Left ventricle myocardium superior (tissue), 1 donor: ENCODE results near the gene PPP2R3A. TPM values are rescaled to one million over a fixed set of nuclear protein-coding genes. Genes with fewer than 3 reads are reported as not detected.

Source experiments
- ATAC-seq: fragments of 200-7000 bp; cut with Tn5 transposase; one replicate; pipeline ENCODE4 v1.9.1; 2020; ENCODE audit warnings: mild to moderate bottlenecking, moderate library complexity
- DNase-seq: peaks from one replicate; pipeline ENCODE4 v3.0.0-alpha.2; 2020
- intact Hi-C: fragments of 100-400 bp; cut with micrococcal nuclease; formaldehyde crosslinking; loops from one replicate; pipeline ENCODE4 v1.11.0; 2022
- total RNA-seq: library from RNA; stranded (reverse); fragmentation: NEBNext Ultra II Directional; extraction: Animal tissue kit (Norgen Biotek cat#: 25700); gene quantifications from one replicate; pipeline ENCODE4 v1.2.1, GENCODE V29; 2021
- donor health status: DM: no; HTN: yes; CAD: no; lungs with severe emphysema.

The PPP2R3A gene
- total RNA-seq, 1 donor from 2014 or later = 105 TPM

DNA sequence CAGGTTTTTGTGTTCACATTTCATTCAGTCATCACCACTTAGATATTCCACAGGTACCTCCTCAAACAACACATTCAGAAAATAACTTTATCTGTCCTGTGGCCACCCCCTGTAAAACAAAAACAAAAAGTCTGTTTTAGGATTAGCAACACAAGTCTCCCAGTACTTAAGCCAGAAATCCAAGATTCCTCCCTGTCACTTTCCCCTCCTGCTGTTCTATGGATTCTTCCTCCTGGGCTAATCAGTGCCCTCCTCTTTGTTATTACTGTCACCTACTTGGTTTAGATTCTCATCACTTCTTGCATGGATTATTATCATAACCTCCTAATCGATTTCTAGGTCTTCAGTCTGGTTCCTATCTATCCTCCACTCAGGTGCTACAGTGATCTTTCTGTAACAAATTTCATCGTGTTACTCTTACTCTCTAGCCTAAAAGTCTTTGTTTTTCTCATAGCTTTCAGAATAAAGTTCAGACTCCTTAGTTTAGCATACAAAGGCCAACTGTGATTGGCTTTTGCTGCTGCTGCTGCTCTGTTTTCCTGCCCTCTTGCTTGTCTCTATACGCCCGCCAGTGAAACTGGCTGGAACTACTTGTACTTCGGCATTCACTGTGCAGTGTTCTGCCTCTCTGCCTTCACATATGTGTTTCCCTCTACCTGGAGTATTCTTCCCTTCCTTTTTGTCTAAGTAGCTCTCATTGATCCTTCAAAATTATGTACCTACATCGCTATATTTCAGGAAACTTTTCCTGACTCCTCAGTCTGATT lies 32.2 kb downstream of the PPP2R3A start:
- intact Hi-C loops = no loop called here
- ATAC-seq = no peak
- no peak for DNase-seq

DNA sequence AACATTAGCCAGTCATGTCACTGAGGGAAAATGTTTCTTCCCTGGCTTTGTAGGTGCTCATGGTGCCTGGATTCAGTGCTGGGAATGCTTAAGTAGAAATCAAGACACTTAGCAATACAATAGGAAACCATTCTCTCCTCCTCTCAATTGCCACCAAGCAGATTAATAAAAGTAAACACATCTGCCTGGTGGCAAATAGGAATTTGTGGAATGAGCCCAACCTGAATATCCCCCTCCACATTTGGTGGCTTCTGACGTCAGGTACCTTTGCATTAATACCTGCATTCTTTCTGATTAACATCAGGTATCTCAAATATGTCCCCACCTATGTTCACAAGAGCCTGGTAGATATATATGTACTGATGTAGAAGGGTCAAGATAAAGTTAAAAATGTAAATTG lies 42.7 kb downstream of the PPP2R3A start:
- intact Hi-C loops = no loop called here
- DNase-seq (no peak), ATAC-seq (no peak)

DNA sequence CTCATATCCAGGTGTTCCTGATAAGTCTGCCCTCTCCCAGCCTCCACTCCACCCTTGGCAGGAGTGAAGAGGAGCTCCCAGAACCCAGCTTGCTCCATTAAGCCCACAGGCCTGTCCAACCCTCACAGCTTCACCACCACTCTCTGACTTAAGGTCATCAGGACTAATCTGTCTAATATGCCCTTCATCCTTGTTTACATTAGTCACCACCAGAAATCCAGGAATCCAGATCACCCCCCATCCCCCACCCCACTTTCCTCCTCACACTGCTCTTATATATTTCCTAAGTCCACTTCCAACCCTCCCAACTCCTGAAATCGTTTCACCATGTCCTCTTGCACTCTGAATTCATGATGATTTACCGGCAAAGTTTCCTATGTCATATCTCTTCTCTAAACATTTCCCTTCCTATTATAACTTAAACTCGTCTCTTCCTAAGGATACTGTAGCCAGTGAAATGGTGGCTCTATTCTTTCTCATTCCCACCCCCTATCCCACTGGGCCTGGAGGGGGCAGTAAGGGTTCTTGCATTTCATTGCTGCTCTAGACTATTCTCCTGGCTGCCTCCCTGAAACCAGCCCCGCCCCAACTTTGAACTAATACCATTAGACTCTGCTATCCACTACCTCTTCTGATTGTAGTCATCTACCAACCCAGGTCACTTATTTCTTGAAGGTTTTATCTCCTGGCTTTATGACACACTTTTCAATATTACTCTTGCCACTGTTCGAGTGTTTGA lies 43.4 kb downstream of the PPP2R3A start:
- DNase-seq (no peak), ATAC-seq (no peak)
- intact Hi-C loops = no loop called here

GRCh38 chr3:136018876-136019275 lies 53.3 kb downstream of the PPP2R3A start:
- intact Hi-C loops = loop anchor here (5.0 kb wide), 1 partner anchor 52 kb away; the partner anchor contains the start of gene PPP2R3A
- DNase-seq = no peak
- ATAC-seq = peak; percentile 32

GRCh38 chr3:136021803-136022202 lies 56.3 kb downstream of the PPP2R3A start:
- DNase-seq (no peak), ATAC-seq (no peak)
- intact Hi-C loops = no loop called here

DNA sequence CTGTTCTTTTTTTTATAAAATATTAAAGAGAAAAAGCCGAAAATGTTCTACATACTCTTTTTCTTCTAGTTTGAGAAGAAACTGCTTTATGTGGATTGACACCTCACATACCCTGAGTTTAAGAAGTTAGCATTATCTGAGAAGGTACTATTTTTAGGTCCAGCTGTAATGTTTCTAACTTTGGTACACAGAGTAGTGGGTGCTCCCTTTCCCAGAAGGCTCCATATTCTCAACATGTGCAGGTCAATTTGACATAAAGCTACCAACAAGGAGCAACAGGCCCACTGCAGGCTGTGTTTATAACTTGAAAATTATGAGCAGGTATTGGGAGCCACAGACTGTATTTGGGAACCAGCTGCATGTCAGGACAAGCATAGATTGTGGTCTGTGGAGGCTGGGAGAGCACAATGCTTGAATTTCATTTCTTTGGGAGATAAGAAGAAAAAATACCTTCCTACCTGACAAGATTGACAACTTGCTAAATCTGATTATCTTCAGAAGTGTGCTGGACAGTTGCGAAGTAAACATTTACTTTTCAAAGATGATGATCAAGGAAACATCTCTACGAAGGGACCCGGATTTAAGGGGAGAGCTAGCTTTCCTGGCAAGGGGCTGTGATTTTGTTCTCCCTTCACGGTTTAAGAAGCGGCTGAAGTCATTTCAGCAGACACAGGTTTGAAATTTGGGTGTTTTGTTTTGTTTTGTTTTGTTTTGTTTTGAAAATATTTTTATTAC lies 57.2 kb downstream of the PPP2R3A start:
- DNase-seq (no peak), ATAC-seq (peak; percentile 86)
- intact Hi-C loops = no loop called here

DNA sequence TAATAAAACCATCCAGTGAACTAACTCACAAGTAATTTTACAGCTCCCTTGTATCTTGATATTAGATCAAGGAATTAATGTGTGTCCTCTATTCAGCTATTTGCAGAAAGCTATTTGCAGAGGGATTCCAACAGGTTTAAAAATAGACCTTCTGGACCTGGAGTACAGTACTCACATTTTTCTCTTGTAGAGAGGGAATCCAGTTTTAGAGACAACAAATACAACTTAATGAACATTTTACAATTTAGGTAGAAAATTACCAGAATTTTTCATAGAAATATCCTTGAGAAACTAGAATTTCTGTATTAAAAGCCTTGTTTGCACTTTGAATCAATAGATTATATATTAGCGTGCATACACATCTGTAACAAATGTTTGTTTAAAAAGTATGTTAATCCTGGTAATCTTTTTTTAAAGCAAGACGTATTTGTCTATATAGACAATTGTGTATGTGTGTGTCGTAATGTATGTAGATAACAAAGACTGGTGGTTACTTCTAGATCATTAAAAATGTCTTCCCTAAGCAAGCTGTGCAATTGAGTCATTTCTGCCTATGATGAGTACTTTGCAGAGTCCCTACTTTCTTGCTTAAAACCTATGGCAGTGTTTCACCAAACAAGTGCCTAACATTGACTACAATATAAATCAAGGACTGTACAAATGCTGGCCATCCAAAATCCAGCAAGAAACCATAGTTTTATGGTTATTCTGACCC lies 57.9 kb downstream of the PPP2R3A start:
- intact Hi-C loops = no loop called here
- peak; percentile 80 for ATAC-seq
- DNase-seq = no peak

- DNase-seq = no peak
- intact Hi-C loops = no loop called here
- peak; percentile 18 for ATAC-seq
Measured at GRCh38 chr3:136036306-136036705, 70.8 kb downstream of the PPP2R3A start.

DNA sequence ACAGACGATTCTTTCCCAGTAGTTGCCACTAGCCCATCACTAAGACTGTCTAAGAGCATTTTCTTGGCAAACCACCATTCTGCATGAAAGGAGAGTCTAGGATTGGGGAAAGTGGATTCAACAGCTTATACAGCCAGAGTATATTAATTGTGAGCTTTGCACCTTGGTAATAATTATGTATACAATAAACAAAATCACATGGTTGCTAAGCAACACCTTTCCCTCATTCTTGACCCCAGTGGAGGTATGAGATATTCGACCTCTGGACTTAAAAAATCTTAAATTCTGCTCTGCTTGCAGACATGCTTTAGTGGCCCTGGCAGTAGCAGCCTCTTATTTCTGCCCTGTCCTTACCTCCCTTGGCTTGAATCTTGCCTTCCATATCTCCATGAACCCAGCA lies 73.1 kb downstream of the PPP2R3A start:
- no peak for ATAC-seq
- intact Hi-C loops = no loop called here
- DNase-seq = no peak

- ATAC-seq = peak; percentile 38
- intact Hi-C loops = loop anchor here (2.0 to 10.0 kb wide), 2 partner anchors 124 to 1438 kb away; no protein-coding TSS in a partner anchor
- DNase-seq = no peak
Measured at GRCh38 chr3:136042608-136043221, 77.2 kb downstream of the PPP2R3A start.

DNA sequence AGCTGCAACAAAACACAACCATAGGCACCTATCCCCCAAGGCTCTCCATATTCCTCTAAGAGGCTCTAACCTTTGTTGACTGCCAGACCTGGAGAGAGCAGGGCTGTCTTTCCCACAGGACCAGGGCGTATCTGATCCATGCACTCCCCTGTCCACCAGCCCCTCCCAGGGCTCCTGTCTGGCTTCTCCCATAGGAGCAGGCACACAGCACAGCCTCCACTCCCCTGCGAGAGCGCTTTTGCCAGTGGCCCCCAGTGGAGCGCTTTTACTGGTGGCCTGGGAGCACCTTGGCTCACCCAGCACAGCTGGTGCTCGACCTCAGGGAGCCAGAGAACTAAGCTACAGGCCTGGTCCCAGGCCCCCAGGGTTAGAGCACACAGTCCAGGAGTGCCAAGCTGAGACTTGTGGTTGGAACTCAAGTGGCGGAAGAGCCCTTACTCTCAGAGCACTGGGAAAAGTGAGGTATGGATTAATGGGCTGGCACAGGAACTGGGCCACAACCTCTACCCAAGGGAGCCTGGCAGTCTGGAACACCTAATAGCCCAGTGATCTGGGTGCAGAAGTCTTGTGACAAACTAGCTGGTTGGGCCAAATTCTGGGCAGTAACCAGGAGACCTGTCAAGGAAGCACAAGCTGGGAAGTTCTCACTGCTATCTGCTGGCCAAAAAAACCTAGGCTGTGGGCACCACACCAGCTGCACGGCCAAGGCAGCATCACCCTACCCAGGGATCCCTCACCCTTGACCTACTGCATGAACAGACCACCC lies 79.6 kb downstream of the PPP2R3A start:
- ATAC-seq (peak; percentile 76), DNase-seq (no peak)
- intact Hi-C loops = loop anchor here (10.0 kb wide), 1 partner anchor 1440 kb away; no protein-coding TSS in a partner anchor

DNA sequence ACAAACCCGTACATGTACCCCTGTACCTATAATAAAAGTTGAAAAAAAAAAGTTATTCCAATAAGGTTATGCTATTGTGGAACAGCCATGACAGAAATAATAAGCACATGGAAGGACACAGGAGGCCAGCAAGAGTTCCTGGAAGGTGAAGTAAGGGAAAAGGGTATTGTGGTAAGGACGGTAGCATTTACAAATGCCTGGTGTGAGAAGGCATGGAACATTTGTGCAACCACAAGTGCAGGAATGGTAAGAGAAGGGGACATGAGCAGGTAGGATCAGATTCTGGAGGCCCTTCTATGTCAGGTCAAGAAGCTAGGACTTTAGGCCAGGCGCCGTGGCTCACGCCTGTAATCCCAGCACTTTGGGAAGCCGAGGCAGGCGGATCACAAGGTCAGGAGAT lies 82.5 kb downstream of the PPP2R3A start:
- DNase-seq = no peak
- intact Hi-C loops = loop anchor here (10.0 kb wide), 1 partner anchor 1443 kb away; no protein-coding TSS in a partner anchor
- ATAC-seq = no peak

DNA sequence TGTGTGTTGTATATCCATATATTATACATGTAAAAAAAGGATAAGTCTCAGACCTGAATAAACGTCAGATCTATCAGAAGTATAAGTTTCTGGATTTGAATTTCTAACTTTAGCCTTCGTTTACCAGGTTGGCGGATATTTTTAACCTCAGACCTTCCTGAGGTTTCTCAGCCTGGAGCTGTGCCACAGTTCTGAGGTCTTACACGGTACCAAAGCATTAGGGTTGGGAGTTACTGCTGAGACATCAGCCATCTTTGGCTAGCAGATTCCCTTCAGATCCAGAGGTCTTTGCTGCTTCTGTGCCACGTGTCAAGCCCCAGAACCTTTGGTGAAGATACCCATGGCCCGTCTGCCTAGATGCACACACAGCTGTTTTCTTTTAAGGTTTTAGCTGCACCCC lies 84.7 kb downstream of the PPP2R3A start:
- ATAC-seq (peak; percentile 58), DNase-seq (no peak)
- intact Hi-C loops = no loop called here

DNA sequence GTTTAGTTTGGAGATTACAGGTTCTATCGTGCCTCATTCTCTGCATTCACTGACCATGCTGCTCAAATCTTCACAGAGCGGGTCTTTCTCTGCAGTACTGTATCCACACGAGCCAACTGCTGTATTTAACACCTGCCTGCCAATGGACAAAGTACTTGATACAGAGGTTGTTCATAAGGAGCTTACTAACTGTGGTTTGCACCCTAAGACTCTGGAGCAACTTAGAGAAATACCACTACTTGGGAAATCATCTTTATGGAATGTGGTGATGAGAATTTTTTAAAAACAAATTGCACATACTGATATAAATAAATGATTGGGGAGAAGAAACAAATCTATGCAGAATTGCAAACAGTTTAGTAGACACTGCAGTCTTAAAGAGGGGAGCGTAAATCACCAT lies 90.0 kb downstream of the PPP2R3A start:
- intact Hi-C loops = no loop called here
- no peak for DNase-seq
- no peak for ATAC-seq

GRCh38 chr3:136067211-136067610 lies 101.7 kb downstream of the PPP2R3A start:
- intact Hi-C loops = no loop called here
- ATAC-seq (no peak), DNase-seq (no peak)

GRCh38 chr3:136068708-136069107 lies 103.2 kb downstream of the PPP2R3A start:
- no peak for DNase-seq
- no peak for ATAC-seq
- intact Hi-C loops = no loop called here

DNA sequence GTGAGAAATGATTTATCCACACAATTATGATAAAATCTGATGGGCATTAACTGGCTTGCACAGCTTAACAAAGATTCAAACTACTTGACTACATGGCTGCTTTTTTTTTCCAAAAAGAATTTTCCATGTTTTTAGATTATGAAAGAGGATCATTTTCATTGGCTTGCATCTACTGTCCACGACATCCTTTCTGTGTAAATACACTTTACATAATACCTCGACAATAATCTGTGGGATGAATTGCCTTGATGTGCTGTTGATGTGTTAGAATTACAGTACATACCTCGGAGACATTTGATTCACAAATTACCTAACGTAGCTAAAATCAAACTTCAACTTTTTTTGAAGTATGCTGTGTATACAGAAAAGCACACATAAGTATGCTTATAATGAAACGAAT lies 104.4 kb downstream of the PPP2R3A start:
- intact Hi-C loops = loop anchor here (10.0 kb wide), 2 partner anchors 675 to 945 kb away; no protein-coding TSS in a partner anchor
- no peak for ATAC-seq
- DNase-seq = no peak

GRCh38 chr3:136070334-136070733 lies 104.8 kb downstream of the PPP2R3A start:
- intact Hi-C loops = loop anchor here (10.0 kb wide), 2 partner anchors 674 to 944 kb away; no protein-coding TSS in a partner anchor
- ATAC-seq (peak; percentile 49), DNase-seq (no peak)
